ENCODE measurements around the gene APBA3.
A peak's percentile ranks its signal among the peaks of the same experiment; 100 is the strongest.
"Not testable (repeated sequence)": the region's sequence is repeated elsewhere in the genome, so short reads cannot be mapped to it uniquely, and the experiment has no call there.

APBA3 gene

DNA sequence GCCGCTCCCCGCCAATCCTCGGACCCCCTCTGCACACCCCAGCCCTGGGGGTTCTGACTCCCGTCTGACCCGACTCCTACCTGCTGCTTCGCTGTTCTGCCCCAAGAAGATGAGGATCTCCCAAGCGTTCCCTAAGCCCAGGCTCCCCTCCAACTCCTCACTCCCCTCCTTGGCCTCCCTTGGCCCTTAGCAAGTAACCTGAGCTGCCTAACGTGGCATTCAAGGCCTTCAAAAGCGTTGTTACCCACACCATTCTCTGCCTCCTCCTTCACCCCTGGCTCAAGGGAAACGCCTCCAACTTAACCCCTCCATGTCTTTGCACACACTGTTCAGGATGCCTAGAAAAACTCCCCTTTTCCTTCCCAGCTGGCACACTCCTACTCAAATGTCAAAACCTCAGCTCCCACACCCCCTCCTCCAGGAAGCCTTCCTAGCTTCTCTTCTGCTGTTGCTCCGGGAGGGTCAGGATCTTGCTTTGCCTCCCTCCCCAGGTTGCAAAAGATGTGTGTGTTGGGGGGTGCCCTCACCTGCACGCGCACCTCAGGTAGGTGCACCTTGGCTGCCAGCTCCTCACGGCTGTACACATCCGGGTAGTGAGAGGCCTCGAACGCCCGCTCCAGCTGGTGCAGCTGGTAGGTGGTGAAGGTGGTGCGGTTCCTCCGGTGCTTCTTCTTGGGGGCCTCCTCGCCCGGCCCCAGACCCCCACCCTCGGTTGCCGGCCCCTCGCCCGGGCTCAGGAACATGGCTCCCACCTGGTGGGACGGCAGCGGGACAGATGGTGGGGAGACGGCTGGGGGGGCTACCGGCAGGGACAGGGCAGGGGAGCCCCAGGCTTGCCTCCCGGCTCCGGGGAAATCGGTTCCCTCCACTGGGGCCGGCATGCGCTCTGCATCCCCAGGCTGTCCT, 9.8 kb upstream of the APBA3 start:
- DNase-seq (ENCODE audit: low read depth), result no peak

- DNase-seq (ENCODE audit: low read depth), result no peak
Observed at GRCh38 chr19:3770136-3770999, 8.9 kb upstream of the APBA3 start.

GRCh38 chr19:3769494-3769893, 8.0 kb upstream of the APBA3 start:
- DNase-seq (ENCODE audit: low read depth), result no peak

- DNase-seq (ENCODE audit: low read depth), result no peak
Observed at GRCh38 chr19:3768748-3769099, 7.2 kb upstream of the APBA3 start.

DNA sequence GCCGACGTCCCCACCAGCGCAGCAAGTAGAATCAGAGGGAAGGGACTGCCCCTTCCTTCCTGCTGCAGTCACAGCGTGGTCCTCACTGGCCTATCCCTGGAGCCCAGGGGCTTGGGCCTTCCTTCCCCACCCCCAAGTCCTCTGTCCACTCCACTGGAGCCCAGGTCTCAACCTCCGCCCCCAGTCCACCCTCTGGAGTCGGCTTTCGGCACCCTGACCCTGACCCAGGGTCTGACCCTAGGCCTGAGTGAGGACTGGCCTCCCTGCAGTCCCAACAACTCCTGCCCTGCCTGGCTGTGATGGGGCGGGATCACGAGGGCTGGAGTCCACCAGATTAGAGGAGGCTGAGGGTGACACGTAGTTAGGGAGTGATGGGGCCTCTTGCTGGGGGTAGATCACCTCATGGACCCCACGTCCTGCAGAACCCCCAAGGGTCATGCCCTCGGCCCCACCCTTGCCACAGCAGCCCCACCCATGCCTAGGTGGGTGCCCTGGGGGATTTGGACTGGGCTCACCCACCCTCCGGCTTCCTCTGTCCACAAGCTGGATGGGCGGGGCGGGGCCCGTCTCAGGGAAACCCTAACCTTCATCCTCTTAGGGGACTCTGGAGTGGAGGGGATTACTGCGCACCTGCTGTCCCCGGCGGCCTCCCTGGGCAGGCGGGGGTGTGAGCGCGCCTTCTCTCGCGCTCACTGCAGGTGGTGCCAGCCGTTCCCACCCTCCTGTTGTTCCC, 6.7 kb upstream of the APBA3 start:
- no peak for DNase-seq (ENCODE audit: low read depth)

DNA sequence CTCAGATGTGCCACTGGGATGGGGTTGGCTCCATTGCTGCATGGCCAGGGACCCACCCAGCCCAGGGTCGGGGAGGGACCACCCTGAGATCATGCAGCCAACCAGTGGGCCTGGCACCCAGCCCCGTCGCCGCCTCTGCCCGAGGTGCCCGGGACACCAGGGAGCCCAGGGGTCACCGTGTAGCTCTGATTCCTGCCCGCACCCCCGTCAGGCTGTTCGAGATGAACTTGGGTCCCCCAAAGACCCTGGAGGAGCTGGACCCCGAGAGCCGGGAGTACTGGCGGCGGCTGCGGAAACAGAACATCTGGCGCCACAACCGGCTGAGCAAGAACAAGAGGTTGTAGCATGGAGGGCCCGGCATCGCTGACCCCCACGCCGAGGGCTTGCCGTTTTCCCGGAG, 5.6 kb upstream of the APBA3 start:
- no peak for DNase-seq (ENCODE audit: low read depth)

DNA sequence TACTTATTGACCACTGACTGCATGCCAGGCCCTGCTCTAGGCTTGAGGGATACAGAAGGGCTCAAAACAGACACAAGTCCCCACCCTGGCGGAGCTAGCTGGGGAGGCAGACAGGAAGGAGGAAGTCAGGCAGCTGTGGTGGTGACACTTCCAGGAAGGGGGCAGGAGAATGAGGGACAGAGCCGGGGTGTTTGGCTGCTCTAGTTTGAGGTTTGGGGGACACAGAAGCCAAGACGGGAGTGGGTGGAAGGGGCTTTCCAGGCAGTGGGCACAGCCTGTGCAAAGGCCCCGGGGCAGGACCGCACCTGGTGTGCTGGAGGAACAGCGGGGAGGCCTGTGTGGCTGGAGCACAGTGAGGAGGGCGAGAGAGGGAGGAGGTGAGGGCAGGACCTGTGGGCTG, 5.0 kb upstream of the APBA3 start:
- DNase-seq (ENCODE audit: low read depth), result no peak

DNA sequence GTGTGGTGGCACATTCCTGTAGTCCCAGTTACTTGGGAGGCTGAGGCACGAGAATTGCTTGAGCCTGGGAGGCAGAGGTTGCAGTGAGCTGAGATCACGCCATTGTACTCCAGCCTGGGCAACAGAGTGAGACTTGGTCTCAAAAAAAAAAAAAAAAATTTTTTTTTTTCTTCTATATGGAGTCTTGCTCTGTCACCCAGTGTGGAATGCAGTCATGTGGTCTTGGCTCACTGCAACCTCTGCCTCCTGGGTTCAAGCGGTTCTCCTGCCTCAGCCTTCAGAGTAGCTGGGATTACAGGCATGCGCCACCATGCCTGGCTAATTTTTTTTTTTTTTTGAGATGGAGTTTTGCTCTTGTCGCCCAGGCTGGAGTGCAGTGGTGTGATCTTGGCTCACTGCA, 4.3 kb upstream of the APBA3 start:
- not testable (repeated sequence) for DNase-seq (ENCODE audit: low read depth)

DNA sequence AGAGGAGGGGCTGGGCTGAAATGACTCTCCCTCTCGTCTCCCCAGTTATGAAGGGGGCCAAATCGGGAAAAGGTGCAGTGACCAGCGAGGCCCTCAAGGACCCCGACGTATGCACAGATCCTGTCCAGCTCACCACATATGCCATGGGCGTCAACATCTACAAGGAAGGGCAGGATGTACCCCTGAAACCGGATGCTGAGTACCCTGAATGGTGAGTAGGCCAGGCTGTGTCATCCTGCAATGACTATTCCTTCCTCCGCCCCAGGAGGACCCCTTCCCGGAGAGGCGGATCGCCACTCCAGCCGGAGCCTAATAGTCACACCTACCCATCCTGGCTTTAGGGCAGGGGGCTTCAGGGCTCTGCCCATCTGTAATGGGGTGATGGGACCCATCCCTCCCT, 3.6 kb upstream of the APBA3 start:
- no peak for DNase-seq (ENCODE audit: low read depth)

GRCh38 chr19:3762501-3763459, 1.3 kb upstream of the APBA3 start, which contains the start of gene MRPL54:
MRPL54 (plus strand) TSS chr19:3762682; CDS start chr19:3762701, 19 bp downstream.
- peak; percentile 96 for DNase-seq (ENCODE audit: low read depth)

GRCh38 chr19:3762130-3762473, 610 bp upstream of the APBA3 start:
- DNase-seq (ENCODE audit: low read depth), result no peak

- no peak for DNase-seq (ENCODE audit: low read depth)
Observed at GRCh38 chr19:3760871-3761361, 576 bp downstream of the APBA3 start.

- DNase-seq (ENCODE audit: low read depth), result no peak
Observed at GRCh38 chr19:3759482-3760254, 1.8 kb downstream of the APBA3 start.

DNA sequence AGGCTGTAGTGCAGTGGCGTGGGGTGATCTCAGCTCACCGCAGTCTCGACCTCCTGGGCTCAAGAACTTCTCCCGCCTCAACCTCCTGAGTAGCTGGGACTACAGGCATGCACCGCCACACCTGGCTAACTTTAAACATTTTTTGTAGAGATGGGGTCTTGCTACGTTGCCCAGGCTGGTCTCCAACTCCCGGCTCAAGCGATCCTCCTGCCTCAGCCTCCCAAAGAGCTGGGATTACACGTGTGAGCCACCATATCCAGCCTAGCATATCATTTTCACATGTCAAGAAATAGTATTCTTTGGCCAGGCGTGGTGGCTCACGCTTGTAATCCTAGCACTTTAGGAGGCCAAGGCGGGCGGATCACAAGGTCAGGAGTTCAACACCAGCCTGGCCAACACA, 3.2 kb downstream of the APBA3 start:
- not testable (repeated sequence) for DNase-seq (ENCODE audit: low read depth)

- not testable (repeated sequence) for DNase-seq (ENCODE audit: low read depth)
Observed at GRCh38 chr19:3757705-3758104, 3.8 kb downstream of the APBA3 start.

DNA sequence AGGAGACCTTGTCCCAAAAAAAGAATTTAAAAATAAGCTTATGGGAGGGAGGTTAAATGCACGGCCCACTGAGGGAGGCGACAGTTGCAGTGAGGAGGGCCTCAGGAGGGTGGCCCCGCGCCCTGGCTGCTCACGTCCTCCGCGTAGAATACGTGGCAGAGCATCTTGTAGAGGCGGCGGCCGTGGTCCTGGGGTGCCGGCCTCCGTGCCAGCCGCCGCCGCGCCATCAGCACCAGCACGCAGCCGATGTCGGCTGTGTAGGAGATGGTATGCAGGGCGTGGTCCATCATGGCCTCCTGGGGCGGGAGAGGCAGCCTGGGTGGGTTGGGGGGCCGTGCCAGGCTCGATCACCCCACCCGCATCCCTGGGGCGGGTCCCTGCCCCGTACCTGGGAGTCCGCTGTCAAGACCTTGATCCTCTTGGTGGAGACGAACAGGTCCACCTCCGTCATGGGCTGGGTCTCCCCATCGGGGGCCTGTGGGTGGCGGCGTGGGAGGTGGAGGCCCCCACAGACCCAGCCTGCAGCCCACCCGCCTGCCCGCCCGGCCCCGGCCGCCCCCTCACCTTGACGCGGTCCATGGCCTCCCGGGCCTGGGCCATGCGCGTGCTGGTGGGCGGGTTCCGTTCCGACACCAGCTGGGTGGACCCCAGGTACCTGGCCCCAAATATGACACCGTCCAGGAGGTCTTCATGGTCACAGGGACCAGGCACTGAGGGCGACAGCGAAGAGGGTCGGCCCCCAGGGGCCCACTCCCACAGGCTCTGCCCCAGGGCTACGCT, 7.7 kb downstream of the APBA3 start:
- no peak for DNase-seq (ENCODE audit: low read depth)

GRCh38 chr19:3752492-3752891, 9.0 kb downstream of the APBA3 start:
- DNase-seq (ENCODE audit: low read depth), result no peak

- no peak for DNase-seq (ENCODE audit: low read depth)
Observed at GRCh38 chr19:3751236-3751635, 10.3 kb downstream of the APBA3 start.

- DNase-seq (ENCODE audit: low read depth), result no peak
Observed at GRCh38 chr19:3750211-3750610, 11.3 kb downstream of the APBA3 start.

GRCh38 chr19:3748965-3749364, 12.5 kb downstream of the APBA3 start:
- DNase-seq (ENCODE audit: low read depth), result no peak

All from HS-27A (cell line).